ENCODE data around the gene SNX4.
"Not testable (repeated sequence)": the region's sequence is repeated elsewhere in the genome, so short reads cannot be mapped to it uniquely, and the experiment has no call there.

Gene SNX4

GRCh38 chr3:125519678-125520562, at the start of gene SNX4:
Gene SNX4 (minus strand): TSS chr3:125520202. CDS start chr3:125520172, 30 bp downstream.
- FAIRE-seq: no peak

DNA sequence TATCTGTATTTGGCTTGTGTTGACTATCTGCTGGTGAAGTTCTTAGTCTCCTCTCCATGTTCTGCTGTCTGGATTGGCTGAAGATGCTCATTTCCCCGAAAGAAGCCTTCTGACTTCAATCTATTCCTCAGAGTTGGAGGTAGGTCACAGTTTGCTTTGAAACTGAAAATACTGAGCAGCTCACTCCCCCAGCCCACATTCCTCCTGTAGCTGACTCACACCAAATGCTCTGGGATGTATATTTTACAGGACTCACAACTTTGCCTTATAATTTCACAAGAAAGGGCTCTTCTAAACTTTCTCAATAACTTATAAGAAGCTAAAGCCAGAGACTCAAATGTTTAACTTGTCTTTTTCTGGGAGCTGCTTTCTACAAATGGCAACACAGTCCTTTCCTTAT, 36.3 kb upstream of the SNX4 start:
- FAIRE-seq: no peak

DNA sequence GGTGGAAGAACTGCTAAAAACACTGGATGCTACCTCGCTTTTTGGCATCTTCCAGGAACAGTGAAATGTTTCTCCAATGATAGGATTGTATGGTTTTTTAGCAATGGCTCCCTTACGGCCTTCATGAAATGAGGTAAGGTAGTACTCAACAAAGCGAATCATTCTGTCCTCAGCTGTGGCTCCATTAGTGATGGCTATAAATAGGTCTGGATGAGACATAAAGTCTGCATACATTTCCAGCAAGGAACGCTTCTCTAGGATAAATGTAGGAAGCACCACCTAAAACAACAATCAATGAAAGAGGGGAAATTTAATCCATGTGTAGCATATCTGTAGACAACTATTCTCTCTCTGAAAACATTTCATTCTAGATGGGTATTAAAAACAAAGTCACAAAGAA, 32.4 kb upstream of the SNX4 start:
- no peak for FAIRE-seq

GRCh38 chr3:125528920-125529319, 8.9 kb upstream of the SNX4 start:
- FAIRE-seq: no peak

GRCh38 chr3:125525153-125525552, 5.2 kb upstream of the SNX4 start:
- FAIRE-seq: no peak

- not testable (repeated sequence) for FAIRE-seq
Observed at GRCh38 chr3:125520563-125520919, 539 bp upstream of the SNX4 start.

DNA sequence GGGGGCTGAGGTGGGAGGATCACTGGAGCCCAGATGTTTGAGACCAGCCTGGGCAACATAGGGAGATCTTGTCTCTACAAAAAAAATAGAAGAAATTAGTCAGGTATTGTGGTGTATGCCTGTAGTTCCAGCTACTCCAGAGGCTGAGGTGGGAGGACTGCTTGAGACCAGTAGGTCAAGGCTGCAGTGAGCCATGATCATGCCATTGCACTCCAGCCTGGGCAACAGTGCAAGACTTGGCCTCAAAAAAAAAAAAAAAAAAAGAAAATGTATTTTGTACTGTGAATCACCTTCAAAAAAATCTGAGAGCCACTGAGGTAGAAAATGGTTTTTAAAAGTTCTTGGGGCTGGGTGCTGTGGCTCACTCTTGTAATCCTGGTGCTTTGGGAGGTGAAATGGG, 4.6 kb downstream of the SNX4 start:
- FAIRE-seq: no peak

- no peak for FAIRE-seq
Observed at GRCh38 chr3:125513490-125514115, 6.4 kb downstream of the SNX4 start.

- FAIRE-seq: no peak
Observed at GRCh38 chr3:125512135-125512920, 7.7 kb downstream of the SNX4 start.

GRCh38 chr3:125511420-125512118, 8.4 kb downstream of the SNX4 start:
- FAIRE-seq: no peak

GRCh38 chr3:125507128-125507527, 12.9 kb downstream of the SNX4 start:
- no peak for FAIRE-seq

- no peak for FAIRE-seq
Observed at GRCh38 chr3:125498630-125499029, 21.4 kb downstream of the SNX4 start.

DNA sequence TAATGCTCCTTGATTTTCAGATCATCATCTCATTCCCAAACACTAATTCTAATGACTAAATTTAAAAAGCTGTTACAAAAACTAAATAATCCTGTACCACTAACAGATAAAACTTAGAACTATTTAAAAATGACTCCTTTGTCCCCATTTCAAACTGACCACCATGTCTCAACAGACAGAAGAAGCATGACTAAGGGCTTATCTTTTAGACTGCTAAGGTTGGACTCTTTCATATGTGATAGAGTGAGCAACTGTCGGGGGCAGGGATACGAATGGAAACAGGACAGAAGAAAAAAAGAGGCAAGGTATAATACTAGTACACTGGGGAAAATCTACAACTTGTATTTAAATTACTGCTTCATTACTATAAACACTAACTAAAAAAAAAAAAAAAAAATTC, 23.3 kb downstream of the SNX4 start:
- no peak for FAIRE-seq

DNA sequence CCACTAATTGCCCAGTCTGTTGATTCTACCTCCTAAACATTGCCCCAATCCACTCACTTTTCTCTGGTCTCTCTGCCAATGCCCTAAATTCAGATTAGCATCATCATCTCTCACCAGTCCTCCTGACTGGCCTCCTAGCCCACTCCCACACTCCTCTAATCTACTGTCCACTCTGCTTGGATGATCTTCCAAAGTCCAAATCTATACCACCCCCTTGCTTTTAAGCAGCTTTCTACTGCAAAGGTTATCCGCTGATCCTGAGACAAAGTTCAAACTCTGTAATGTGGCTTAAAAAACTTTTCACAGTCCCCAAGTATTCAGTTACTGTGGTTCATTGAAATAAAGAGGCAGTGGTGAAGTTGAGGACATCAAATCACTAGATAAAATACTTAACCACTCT, 37.6 kb downstream of the SNX4 start:
- FAIRE-seq: no peak

DNA sequence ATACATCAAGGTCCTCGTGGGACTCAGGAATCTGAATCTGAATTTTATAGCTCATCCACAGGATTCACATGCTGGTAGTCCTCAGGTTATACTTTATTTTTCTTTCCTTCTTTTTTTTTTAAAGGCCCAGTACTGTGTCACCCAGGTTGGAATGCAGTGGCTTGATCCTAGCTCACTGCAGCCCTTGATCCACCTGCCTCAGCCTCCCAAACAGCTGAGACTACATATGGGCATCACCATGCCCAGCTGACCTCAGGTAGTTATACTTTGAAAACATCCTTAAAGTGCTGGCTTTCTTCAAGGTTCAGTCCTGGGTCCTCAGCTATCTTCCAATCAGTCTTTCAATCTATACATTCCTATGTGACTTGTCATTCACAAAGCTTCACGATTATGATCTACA, 38.2 kb downstream of the SNX4 start:
- FAIRE-seq: no peak

DNA sequence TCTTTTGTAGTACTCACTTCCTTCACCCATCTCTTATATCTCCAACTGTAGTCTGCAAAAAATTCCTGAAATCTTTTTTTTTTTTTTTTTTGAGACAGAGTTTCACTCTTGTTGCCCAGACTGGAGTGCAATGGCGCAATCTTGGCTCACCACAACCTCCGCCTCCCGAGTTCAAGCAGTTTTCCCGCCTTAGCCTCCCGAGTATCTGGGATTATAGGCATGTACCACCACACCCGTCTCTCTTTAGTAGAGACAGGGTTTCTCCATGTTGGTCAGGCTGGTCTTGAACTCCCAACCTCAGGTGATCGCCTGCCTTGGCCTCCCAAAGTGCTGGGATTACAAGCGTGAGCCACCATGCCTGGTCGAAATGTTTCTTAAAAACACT, 38.6 kb downstream of the SNX4 start:
- not testable (repeated sequence) for FAIRE-seq

- no peak for FAIRE-seq
Observed at GRCh38 chr3:125480656-125481374, 39.2 kb downstream of the SNX4 start.

GRCh38 chr3:125479091-125479490, 40.9 kb downstream of the SNX4 start:
- FAIRE-seq: no peak

- FAIRE-seq: no peak
Observed at GRCh38 chr3:125478326-125478725, 41.7 kb downstream of the SNX4 start.

DNA sequence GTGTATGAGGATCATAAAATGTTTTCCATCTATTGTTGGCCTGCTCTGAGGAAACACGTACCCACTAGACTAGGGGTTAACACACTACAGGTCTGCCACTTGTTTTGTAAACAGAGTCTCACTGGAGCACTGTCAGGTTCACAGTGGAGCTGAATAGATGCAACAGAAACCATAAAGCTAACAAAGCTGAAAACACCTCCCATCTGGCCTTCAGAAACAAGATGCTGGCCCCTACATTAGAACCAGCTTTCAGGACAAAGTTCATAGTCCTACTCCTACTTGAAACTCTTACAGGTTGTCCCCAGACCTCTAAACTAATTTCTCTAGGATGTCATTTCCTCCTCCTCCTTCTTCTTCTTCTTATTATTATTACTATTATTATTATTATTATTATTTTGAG, 42.3 kb downstream of the SNX4 start:
- no peak for FAIRE-seq

DNA sequence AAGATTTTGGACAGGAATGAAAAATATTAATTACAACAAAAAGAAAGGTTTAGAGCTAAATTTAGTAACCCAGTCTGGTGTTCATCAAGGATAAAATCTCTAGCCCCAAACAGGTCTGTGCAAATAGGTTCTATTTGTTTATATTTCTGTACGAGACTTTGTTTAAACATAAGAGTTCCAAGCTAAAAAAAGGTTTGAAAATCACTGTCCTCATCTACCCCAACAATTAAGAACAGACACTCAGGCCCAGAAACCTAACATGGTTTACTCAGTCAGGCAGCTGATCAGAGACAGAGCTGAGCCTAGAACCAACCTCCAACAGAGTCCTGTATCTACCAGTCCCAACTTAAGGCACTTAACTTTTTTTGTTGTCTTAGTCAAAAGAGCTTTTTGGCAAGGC, 49.3 kb downstream of the SNX4 start:
- no peak for FAIRE-seq

DNA sequence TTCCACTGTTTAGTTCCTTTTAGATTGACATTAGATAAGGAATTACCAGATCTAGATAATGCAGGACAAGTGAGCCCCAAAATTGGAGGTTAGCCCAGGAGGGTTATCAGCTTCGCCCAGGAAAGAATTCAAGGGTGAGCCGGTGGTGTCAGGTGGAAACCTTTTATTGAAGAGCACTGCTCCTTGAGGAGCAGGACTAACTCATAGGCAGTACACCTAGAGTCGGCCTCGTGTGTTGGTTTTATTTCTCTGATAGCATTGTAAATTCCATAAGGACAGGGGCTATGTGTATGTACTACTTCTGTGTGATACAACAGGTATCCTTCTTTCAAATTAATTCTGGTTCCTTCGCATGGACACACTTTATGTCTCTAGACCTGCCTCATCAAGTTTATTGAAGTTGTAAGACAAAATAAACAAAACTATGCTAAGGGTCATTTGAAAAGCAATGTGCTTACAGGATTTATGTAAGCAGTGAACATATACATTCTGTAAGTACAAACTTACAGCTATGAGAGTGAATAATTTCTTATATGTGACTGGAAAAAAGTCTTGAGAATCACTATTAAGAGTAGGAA, 57.2 kb downstream of the SNX4 start:
- no peak for FAIRE-seq
